NCI-H1436 (cell line): Measurements from ENCODE around the gene CTAGE9.
"Not testable (repeated sequence)": the region's sequence is repeated elsewhere in the genome, so short reads cannot be mapped to it uniquely, and the experiment has no call there.

Experiments
- DNase-seq: peaks from one replicate; lab custom pipeline; 2025; lab: John Stamatoyannopoulos, UW

The CTAGE9 gene, protein sequence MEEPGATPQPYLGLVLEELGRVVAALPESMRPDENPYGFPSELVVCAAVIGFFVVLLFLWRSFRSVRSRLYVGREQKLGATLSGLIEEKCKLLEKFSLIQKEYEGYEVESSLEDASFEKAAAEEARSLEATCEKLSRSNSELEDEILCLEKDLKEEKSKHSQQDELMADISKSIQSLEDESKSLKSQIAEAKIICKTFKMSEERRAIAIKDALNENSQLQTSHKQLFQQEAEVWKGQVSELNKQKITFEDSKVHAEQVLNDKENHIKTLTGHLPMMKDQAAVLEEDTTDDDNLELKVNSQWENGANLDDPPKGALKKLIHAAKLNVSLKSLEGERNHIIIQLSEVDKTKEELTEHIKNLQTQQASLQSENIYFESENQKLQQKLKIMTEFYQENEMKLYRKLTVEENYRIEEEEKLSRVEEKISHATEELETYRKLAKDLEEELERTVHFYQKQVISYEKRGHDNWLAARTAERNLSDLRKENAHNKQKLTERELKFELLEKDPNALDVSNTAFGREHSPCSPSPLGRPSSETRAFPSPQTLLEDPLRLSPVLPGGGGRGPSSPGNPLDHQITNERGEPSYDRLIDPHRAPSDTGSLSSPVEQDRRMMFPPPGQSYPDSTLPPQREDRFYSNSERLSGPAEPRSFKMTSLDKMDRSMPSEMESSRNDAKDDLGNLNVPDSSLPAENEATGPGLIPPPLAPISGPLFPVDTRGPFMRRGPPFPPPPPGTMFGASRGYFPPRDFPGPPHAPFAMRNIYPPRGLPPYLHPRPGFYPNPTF

DNA sequence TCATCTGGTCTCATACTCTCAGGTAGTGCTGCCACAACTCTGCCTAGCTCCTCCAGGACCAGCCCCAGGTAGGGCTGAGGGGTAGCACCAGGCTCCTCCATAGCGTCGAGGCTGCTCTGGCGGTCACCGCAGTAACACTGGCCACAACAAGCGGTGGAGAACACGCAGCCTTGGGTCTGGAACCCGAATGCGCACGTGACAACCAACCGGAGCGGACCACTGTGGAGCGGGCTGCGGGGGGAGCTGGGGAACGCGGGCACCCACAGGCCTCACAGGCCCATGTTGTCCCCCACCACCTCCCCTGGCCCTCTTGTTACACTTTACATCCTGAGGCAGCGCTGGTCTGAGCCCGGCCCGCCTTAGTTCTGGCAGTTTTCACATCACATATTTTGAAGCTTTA lies at the start of gene CTAGE9:
Gene CTAGE9 (minus strand): TSS at position 101 of the 400 bp plus-strand sequence. CDS start 0 bp downstream, at position 101.
- not testable (repeated sequence) for DNase-seq

DNA sequence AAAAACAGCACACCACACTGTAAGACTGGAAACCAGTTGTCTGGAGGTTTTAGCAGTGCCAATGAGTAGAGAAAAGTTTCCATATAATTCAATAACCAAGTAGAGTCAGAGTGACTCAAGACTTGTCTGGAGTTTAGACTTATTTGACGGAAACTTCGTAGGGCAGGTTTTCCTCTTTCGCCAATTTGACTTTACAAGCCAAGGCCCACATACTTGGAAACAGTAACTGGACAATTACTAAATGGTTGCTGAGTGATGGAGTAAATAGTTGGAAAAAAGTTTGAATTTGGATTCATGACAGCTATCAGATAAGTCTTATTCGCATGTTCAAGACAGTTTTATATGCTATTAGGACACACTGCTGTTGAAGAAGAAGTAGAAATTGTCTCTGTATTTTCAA lies 48.1 kb upstream of the CTAGE9 start:
- DNase-seq, result no peak

GRCh38 chr6:131756039-131756438 lies 45.2 kb upstream of the CTAGE9 start:
- DNase-seq, result no peak

GRCh38 chr6:131755597-131755996 lies 44.8 kb upstream of the CTAGE9 start:
- DNase-seq, result no peak

GRCh38 chr6:131754715-131755567 lies 44.1 kb upstream of the CTAGE9 start:
- DNase-seq, result no peak

DNA sequence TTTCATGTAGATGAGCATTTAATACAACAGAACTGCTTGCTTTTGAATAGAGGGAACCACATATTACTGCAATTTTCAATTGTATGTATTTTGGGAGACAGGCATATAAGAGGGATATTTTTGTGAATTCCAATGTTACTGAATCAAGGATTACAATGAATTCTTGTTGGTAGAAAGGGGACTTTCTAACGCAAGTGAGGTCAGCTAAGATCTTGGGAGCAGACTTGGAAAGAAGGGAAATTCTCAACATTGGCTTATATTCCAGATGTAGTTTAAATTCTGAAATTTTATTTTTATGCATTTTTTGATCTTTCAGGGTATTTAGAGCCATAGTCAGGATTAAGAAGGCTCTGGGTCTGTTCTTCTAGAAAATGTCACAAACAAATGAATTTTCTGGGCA lies 43.3 kb upstream of the CTAGE9 start:
- no peak for DNase-seq

- DNase-seq, result not testable (repeated sequence)
These were observed 40.3 kb upstream of the CTAGE9 start for GRCh38 chr6:131751012-131751715.

DNA sequence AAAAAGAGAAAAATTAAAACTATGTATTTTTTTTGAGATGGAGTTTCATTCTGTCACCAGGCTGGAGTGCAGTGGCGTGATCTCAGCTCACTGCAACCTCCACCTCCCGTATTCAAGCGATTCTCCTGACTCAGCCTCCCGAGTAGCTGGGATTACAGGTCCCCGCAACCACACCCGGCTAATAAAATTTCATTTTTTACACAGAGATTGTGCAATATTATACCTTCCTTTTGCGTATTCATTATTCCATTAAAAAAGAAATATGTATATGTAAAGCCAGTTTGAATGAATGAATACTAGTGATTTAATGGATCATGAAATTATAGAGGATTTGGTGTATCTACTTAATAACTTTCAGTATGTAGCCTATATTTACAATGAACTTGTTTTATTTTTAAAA lies 38.2 kb upstream of the CTAGE9 start:
- DNase-seq, result no peak

DNA sequence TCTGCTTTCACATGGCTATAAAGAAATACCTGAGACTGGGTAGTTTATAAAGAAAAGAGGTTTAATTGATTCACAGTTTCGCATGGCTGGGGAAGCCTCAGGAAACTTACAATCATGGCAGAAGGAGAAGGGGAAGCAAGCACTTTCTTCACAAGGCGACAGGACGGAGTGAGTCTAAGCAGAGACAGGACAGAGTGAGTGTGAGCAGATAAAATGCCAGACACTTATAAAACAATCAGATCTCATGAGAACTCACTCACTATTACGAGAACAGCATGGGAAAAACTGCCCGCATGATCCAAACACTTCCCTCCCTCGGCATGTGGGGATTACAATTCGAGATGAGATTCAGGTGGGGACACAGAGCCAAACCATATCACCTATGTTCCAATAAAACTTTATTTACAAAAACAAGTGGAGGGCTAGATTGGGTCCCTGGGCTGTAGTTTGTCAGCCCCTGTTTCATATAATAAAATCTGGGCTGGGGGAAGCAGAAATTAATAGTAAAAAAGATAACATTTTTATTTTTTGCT lies 37.1 kb upstream of the CTAGE9 start:
- DNase-seq, result no peak

DNA sequence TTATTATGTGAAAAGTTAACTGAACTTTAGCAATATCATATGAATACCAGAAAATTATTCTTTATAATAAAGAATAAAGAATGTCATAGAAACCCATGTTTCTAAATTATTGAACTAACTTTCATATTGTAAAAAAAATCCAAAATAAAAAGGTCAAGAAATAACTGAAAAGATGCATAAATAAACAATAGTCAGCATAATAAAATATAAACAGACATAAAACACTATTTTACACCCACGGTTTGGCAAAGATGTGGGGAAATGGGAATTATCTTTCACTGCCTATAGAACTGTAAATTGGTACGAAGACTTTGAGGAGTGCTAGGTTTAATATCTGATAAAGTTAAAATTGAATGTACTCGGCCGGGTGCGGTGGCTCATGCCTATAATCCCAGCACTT lies 34.7 kb upstream of the CTAGE9 start:
- DNase-seq, result no peak

GRCh38 chr6:131744432-131745287 lies 33.8 kb upstream of the CTAGE9 start:
- no peak for DNase-seq

DNA sequence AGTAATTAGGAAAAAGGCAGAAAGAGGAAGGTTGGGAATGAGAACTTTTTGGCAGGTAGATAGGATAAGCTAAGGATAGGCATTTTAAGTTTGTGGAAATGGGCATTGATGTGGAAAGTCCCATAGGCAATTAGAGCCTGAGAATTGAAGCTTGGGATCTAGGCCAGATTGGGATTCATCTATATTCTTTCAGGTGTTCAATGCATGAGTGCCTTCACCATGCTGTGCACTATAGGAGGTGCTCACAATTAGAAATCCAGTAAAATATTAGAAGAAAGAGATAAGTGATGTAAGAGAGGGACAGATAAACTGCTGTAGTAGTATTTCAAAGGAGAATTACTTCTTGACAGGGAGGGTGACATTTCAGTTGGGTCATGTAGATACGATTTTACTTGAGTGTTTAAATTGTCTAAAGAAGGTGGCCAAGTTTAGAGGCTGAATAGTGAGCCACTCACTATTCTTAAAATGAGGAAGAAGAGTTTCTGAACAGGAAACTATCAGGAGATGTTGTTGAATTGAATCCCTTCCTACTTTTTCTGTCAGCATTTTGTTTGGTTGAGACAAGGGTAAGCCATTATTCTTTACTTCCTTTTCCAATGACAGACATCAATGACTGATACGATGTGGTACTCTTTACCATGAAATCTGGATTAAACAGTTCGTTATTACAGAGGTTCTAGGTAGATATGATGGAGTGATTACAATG lies 31.0 kb upstream of the CTAGE9 start:
- no peak for DNase-seq

DNA sequence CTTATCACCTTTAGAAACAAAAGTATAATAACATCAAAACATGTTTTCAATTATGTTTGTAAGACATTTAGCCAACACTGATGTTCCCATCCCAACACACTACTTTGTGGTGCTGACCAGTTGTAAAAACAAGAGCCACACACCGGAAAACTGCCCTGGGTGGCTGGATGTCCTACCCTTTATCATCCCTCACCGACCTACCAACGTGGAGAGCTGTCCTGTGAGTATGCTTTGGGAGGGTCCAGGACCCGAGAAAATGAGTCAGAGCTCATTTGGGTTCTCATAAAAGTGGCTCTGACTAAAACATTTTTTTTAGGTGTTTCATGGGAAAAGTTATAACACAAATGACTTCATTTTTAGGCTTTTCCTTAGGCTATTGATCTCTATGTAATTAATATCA lies 29.3 kb upstream of the CTAGE9 start:
- no peak for DNase-seq

DNA sequence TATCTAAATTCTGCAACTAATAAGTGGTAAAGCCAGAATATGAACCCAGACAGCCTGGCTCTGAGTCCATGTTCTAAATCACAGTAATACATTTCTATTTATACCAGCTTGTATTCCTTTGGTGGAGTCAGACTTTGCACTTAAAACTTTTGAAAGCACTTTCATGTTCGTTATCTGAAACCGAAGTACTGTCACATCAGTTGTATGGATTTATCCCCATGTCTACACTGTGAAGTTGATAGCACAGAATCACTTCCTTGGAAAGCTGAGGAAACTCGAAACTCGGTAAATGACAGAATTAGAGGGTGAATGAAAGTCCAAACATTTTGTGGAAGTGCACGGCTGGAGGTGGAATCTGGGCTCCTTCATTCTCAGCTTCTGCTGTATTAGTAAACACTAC lies 28.3 kb upstream of the CTAGE9 start:
- no peak for DNase-seq

GRCh38 chr6:131736811-131737210 lies 26.0 kb upstream of the CTAGE9 start:
- DNase-seq, result no peak

DNA sequence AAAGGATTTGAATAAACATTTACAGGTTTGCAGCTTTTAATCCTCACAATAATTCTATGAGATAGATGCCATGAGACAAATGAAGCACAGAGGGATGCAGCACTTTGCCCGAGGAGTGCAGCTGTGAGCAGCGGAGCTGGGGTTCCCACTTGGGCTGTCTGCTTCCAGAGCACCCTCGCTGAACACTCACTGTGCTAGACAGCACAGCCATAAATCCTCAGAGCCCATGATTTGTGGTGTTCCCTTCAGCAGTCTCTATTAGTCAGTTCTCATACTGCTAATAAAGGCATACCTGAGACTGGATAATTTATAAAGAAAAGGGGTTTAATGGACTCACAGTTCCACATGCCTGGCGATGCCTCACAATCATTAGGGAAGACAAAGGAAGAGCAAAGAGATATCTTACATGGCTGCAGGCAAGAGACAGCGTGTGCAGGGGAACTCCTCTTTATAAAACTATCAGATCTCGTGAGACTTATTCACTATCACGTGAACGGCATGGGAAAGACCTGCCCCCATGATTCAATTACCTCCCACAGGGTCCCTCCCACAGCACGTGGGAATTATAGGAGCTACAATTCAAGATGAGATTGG lies 25.3 kb upstream of the CTAGE9 start:
- peak; percentile 40 for DNase-seq

DNA sequence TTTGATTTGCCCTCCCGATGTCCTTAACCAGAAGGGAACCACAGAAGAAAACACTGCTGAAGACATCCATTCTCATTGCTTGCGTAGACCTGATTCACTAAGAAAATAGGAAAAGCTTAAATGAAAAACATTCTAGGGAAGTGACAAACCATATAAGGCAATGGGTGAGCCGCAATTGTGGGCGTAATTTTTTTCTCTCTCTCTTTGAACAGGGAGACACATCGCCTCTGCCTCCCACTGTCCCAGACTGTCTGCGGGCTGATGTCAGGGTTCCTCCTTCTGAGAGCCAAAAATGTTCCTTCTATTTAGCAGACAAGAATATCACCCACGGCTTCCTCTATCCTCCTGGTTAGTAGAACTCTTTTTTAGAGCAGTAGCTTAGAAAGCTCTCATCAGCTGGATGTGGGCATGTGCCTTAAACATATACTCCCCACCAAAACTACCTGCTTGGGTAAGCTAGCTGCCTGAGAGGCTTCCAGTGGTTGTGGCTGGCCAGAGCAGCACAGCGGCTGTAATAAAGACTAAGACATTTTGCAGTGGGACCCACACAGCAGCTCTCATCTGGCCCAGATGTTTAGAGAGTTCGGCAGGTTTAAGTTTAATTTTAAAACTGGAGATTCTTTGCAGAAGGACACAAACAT lies 22.7 kb upstream of the CTAGE9 start:
- no peak for DNase-seq

DNA sequence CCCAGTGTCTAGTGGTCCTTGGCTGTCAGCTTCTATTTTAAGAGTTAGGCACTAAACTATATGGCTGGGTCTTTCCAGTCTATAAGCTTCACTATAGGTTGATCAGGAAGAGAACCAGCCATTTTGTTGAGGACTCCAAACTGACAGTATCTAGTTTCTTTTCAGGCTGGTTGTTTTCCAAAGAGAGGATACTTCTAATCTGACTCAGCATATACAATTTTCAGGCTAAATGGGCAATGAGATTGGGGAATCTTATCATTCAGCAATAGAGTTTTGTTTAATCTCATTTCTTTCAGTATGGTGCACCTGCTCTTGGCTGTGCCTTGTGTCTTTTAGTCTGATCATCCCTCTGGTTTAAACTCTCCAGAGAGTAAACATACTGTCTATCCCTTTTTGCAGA lies 20.4 kb upstream of the CTAGE9 start:
- DNase-seq, result no peak

DNA sequence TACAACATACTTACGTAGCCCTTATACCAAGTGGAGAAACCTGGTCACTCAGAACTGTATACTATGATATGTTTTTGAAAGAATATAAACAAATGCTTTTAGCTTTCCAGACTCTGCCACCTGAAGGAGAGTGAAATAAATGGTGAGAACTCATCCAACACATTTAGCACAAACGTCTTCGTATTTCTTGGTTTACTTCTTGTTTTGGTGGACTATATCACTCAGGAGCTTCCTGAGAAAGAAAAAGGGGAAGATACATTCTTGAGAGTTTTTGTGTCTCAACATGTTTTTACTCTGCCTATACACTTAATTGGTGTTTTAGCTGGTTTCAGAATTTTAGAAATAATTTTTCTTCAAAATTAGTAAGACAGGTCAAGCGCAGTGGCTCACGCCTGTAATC lies 19.4 kb upstream of the CTAGE9 start:
- DNase-seq, result no peak
